ENCODE data around the gene MYH7.

The MYH7 gene

GRCh38 chr14:23447361-23448350 is 12.2 kb upstream of the MYH7 start:
- Histone ChIP-seq H3K9ac (ENCODE audit: low read depth in 1 of 2, low read length in 2 of 2) (no peak overlapping the region), H3K4me1 (ENCODE audit: control insufficient read depth in 1 of 2, insufficient read depth in 2 of 2, low read length in 2 of 2) (peaks cover 23 to 32% of the 10 kb centered on the region in 2 donors), H3K27ac (ENCODE audit: low read depth, low read length) (no peak overlapping the region), H3K9me3 (ENCODE audit: control insufficient read depth in 1 of 2, low read length in 2 of 2) (no peaks in the 10 kb centered on the region), H3K4me3 (ENCODE audit: low read depth in 1 of 2, low read length in 2 of 2) (no peak overlapping the region), H3K36me3 (ENCODE audit: control insufficient read depth in 1 of 2, insufficient read depth in 2 of 2, low read length in 2 of 2) (no peaks in the 10 kb centered on the region), H3K27me3 (ENCODE audit: control insufficient read depth in 1 of 2, insufficient read depth in 2 of 2, low read length in 2 of 2) (no peaks in the 10 kb centered on the region)

- H3K4me1 ChIP-seq (ENCODE audit: control insufficient read depth in 1 of 2, insufficient read depth in 2 of 2, low read length in 2 of 2) = peaks cover 23 to 32% of the 10 kb centered on the region in 2 donors
- no peaks in the 10 kb centered on the region for H3K9me3 ChIP-seq (ENCODE audit: control insufficient read depth in 1 of 2, low read length in 2 of 2)
- H3K36me3 ChIP-seq (ENCODE audit: control insufficient read depth in 1 of 2, insufficient read depth in 2 of 2, low read length in 2 of 2) = no peaks in the 10 kb centered on the region
- no peak overlapping the region for H3K4me3 ChIP-seq (ENCODE audit: low read depth in 1 of 2, low read length in 2 of 2)
- no peak overlapping the region for H3K27ac ChIP-seq (ENCODE audit: low read depth, low read length)
- no peak overlapping the region for H3K9ac ChIP-seq (ENCODE audit: low read depth in 1 of 2, low read length in 2 of 2)
- no peaks in the 10 kb centered on the region for H3K27me3 ChIP-seq (ENCODE audit: control insufficient read depth in 1 of 2, insufficient read depth in 2 of 2, low read length in 2 of 2)
Observed at GRCh38 chr14:23446291-23446851, 10.9 kb upstream of the MYH7 start.

DNA sequence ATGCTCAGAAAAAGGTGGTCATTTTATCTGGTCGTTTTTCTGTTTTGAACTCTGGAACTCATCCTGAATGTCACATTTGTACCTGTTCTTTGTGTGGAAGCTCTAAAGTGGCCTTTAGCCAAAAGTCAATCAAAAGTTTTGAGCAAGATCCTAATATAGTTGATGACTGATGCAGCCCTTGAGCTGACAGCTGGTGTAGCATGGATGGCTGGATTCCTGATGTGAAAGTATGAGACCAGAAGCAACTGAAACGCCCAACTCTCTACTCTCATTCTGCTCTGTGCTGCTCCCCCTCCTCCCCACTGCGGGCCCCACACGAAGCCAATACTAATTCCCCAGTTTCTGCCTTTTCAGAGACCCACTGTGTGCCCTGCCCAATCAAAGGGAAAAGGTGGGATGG is 10.3 kb upstream of the MYH7 start:
- Histone ChIP-seq H3K36me3 (ENCODE audit: control insufficient read depth in 1 of 2, insufficient read depth in 2 of 2, low read length in 2 of 2) (no peaks in the 10 kb centered on the region), H3K9me3 (ENCODE audit: control insufficient read depth in 1 of 2, low read length in 2 of 2) (no peaks in the 10 kb centered on the region), H3K9ac (ENCODE audit: low read depth in 1 of 2, low read length in 2 of 2) (no peak overlapping the region), H3K4me1 (ENCODE audit: control insufficient read depth in 1 of 2, insufficient read depth in 2 of 2, low read length in 2 of 2) (peaks cover 23 to 32% of the 10 kb centered on the region in 2 donors), H3K27ac (ENCODE audit: low read depth, low read length) (no peak overlapping the region), H3K4me3 (ENCODE audit: low read depth in 1 of 2, low read length in 2 of 2) (no peak overlapping the region), H3K27me3 (ENCODE audit: control insufficient read depth in 1 of 2, insufficient read depth in 2 of 2, low read length in 2 of 2) (no peaks in the 10 kb centered on the region)

GRCh38 chr14:23444314-23444713 is 8.9 kb upstream of the MYH7 start:
- Histone ChIP-seq H3K27me3 (ENCODE audit: control insufficient read depth in 1 of 2, insufficient read depth in 2 of 2, low read length in 2 of 2) (no peaks in the 10 kb centered on the region), H3K4me3 (ENCODE audit: low read depth in 1 of 2, low read length in 2 of 2) (no peak overlapping the region), H3K27ac (ENCODE audit: low read depth, low read length) (no peak overlapping the region), H3K9me3 (ENCODE audit: control insufficient read depth in 1 of 2, low read length in 2 of 2) (no peaks in the 10 kb centered on the region), H3K4me1 (ENCODE audit: control insufficient read depth in 1 of 2, insufficient read depth in 2 of 2, low read length in 2 of 2) (peaks cover 23 to 32% of the 10 kb centered on the region in 2 donors), H3K36me3 (ENCODE audit: control insufficient read depth in 1 of 2, insufficient read depth in 2 of 2, low read length in 2 of 2) (no peaks in the 10 kb centered on the region), H3K9ac (ENCODE audit: low read depth in 1 of 2, low read length in 2 of 2) (no peak overlapping the region)

DNA sequence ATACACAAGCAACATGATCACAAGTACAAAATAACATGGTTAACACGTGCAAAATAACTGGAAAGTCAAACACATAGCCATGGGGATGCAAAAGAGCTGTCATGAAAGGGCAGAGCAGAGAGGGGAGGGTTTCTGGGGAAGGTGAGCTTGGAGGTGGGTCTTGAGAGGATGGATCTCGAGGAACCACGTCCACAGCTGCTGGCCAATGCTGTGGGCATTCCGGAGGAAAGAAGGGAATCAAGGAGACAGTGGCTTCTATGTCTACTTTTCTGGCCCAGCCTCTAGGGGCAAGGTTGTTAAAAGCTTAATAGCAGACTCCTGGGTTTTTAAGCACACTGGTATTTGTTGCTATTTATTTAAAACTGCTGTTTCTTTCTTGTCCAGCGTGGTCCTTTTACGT is 8.4 kb upstream of the MYH7 start:
- peaks cover 23 to 29% of the 10 kb centered on the region in 2 donors for H3K4me1 ChIP-seq (ENCODE audit: control insufficient read depth in 1 of 2, insufficient read depth in 2 of 2, low read length in 2 of 2)
- no peak overlapping the region for H3K4me3 ChIP-seq (ENCODE audit: low read depth in 1 of 2, low read length in 2 of 2)
- H3K9me3 ChIP-seq (ENCODE audit: control insufficient read depth in 1 of 2, low read length in 2 of 2) = no peaks in the 10 kb centered on the region
- no peak overlapping the region for H3K9ac ChIP-seq (ENCODE audit: low read depth in 1 of 2, low read length in 2 of 2)
- no peaks in the 10 kb centered on the region for H3K27me3 ChIP-seq (ENCODE audit: control insufficient read depth in 1 of 2, insufficient read depth in 2 of 2, low read length in 2 of 2)
- H3K27ac ChIP-seq (ENCODE audit: low read depth, low read length) = no peak overlapping the region
- H3K36me3 ChIP-seq (ENCODE audit: control insufficient read depth in 1 of 2, insufficient read depth in 2 of 2, low read length in 2 of 2) = no peaks in the 10 kb centered on the region

DNA sequence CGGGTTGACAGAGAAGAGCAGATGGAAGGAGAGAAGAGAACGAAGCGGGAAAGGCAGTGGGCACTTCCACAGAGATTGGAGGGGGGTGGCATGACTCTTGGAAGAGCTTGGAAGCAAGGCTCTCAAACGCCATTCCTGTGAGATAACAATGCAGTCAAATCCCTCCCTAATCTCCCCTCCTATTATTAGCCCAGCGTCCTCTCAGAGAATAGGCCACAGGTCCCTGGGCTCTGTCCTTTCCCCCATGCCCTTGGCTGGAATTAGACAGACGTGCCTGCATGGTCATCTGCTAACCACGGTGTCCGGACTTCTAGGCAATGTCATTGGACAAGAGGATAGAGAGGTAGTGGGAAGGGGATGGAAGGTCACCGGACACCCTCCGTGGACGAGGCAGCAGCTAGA is 8.0 kb upstream of the MYH7 start:
- Histone ChIP-seq H3K27ac (ENCODE audit: low read depth, low read length) (no peak overlapping the region), H3K27me3 (ENCODE audit: control insufficient read depth in 1 of 2, insufficient read depth in 2 of 2, low read length in 2 of 2) (no peaks in the 10 kb centered on the region), H3K9ac (ENCODE audit: low read depth in 1 of 2, low read length in 2 of 2) (no peak overlapping the region), H3K36me3 (ENCODE audit: control insufficient read depth in 1 of 2, insufficient read depth in 2 of 2, low read length in 2 of 2) (no peaks in the 10 kb centered on the region), H3K9me3 (ENCODE audit: control insufficient read depth in 1 of 2, low read length in 2 of 2) (no peaks in the 10 kb centered on the region), H3K4me3 (ENCODE audit: low read depth in 1 of 2, low read length in 2 of 2) (no peak overlapping the region), H3K4me1 (ENCODE audit: control insufficient read depth in 1 of 2, insufficient read depth in 2 of 2, low read length in 2 of 2) (peaks cover 20 to 24% of the 10 kb centered on the region in 2 donors)

GRCh38 chr14:23442721-23443356 is 7.4 kb upstream of the MYH7 start:
- Histone ChIP-seq H3K4me1 (ENCODE audit: control insufficient read depth in 1 of 2, insufficient read depth in 2 of 2, low read length in 2 of 2) (peaks cover 16 to 19% of the 10 kb centered on the region in 2 donors), H3K9ac (ENCODE audit: low read depth in 1 of 2, low read length in 2 of 2) (no peak overlapping the region), H3K27ac (ENCODE audit: low read depth, low read length) (no peak overlapping the region), H3K9me3 (ENCODE audit: control insufficient read depth in 1 of 2, low read length in 2 of 2) (no peaks in the 10 kb centered on the region), H3K36me3 (ENCODE audit: control insufficient read depth in 1 of 2, insufficient read depth in 2 of 2, low read length in 2 of 2) (no peaks in the 10 kb centered on the region), H3K4me3 (ENCODE audit: low read depth in 1 of 2, low read length in 2 of 2) (no peak overlapping the region), H3K27me3 (ENCODE audit: control insufficient read depth in 1 of 2, insufficient read depth in 2 of 2, low read length in 2 of 2) (no peaks in the 10 kb centered on the region)

DNA sequence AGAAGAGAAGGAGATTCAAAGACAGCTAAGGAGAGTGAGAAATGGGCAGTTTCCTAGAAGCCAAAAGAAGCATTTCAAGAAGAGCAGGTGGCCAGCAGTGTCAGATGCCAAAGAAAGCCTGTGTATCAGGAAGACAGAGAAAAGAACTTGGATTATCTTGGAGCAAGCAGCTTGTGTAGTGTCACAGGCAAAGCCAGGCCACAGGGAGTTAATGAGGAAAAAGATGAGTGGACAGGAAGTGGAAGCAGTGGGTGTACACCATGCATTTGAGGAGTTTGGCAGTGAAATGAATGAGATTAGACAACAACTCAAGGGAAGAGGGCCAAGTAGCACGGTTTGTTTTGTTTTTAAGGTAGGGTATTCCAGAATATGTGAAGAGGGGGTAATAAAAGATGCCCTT is 5.6 kb upstream of the MYH7 start:
- Histone ChIP-seq H3K4me3 (ENCODE audit: low read depth in 1 of 2, low read length in 2 of 2) (no peak overlapping the region), H3K4me1 (ENCODE audit: control insufficient read depth in 1 of 2, insufficient read depth in 2 of 2, low read length in 2 of 2) (peaks cover 0 to 2% of the 10 kb centered on the region in 2 donors), H3K27me3 (ENCODE audit: control insufficient read depth in 1 of 2, insufficient read depth in 2 of 2, low read length in 2 of 2) (no peaks in the 10 kb centered on the region), H3K36me3 (ENCODE audit: control insufficient read depth in 1 of 2, insufficient read depth in 2 of 2, low read length in 2 of 2) (no peaks in the 10 kb centered on the region), H3K9ac (ENCODE audit: low read depth in 1 of 2, low read length in 2 of 2) (no peak overlapping the region), H3K9me3 (ENCODE audit: control insufficient read depth in 1 of 2, low read length in 2 of 2) (no peaks in the 10 kb centered on the region), H3K27ac (ENCODE audit: low read depth, low read length) (no peak overlapping the region)

DNA sequence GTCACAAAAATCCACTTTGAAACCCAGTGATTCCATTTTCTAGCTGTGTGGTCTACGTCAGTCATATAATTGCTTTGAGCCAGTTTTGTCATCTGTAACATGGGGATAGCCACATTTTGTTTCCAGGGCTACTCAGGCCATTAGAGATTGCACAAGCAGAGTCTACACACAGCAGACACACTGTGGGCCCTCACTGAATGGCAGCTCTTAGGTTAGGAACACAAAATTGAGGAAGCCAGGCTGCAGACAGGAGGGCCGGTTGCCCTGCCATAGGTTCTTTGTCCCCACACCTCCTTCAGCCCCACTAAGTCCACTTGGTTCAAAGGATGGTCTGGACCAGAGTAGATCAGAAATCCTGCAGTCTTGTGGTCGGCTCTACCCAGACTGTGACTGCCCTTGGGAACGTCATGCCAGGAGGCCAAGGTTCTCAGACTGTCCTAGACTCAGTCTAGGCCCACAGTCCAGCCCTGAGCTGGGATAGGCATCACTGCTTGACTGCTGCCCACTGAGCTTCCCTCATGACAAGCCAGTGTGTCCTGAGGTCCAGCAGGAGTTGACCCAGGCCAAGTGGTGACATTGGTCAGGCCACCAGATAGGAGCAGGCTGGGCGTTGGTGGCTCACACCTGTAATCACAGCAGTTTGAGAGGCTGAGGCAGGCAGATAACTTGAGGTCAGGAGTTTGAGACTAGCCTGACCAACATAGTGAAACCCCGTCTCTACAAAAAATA is 3.8 kb upstream of the MYH7 start:
- H3K4me3 ChIP-seq (ENCODE audit: low read depth in 1 of 2, low read length in 2 of 2) = no peak overlapping the region
- H3K27me3 ChIP-seq (ENCODE audit: control insufficient read depth in 1 of 2, insufficient read depth in 2 of 2, low read length in 2 of 2) = no peaks in the 10 kb centered on the region
- H3K9me3 ChIP-seq (ENCODE audit: control insufficient read depth in 1 of 2, low read length in 2 of 2) = no peaks in the 10 kb centered on the region
- H3K36me3 ChIP-seq (ENCODE audit: control insufficient read depth in 1 of 2, insufficient read depth in 2 of 2, low read length in 2 of 2) = no peaks in the 10 kb centered on the region
- no peak overlapping the region for H3K27ac ChIP-seq (ENCODE audit: low read depth, low read length)
- no peaks in the 10 kb centered on the region for H3K4me1 ChIP-seq (ENCODE audit: control insufficient read depth in 1 of 2, insufficient read depth in 2 of 2, low read length in 2 of 2)
- no peak overlapping the region for H3K9ac ChIP-seq (ENCODE audit: low read depth in 1 of 2, low read length in 2 of 2)

All from duodenal mucosa (tissue), 2 donors.